Activated CD4-positive, alpha-beta T cell treated with anti-CD3 and anti-CD28 coated beads, Interleukin-2, Interleukin-6, amounts not matched to agents 100 ng/mL and 50 ng/mL, durations not matched to agents 16 hours and 8 hours (primary cell): Measurements from ENCODE around the gene RAB40AL.

Experiments used
- DNase-seq: peaks from one replicate; pipeline ENCODE4 v3.0.0-alpha.2; 2020

Gene RAB40AL

GRCh38 chrX:102985192-102985591, 48.1 kb downstream of the RAB40AL start:
- peak; percentile 11 for DNase-seq
